Endothelial cell (in vitro differentiated cells): Measurements from ENCODE around the gene LRRC52. TPM values are rescaled to one million over a fixed set of nuclear protein-coding genes. Genes with fewer than 3 reads are reported as not detected.

Experiments used
- DNase-seq: peaks from one replicate; pipeline ENCODE4 v3.0.0; 2021; ENCODE audit warnings: low spot score
- H3K27ac Mint-ChIP-seq: one replicate; pipeline ENCODE4 v1.8.0; 2021; ENCODE audit warnings: mixed read lengths, inconsistent platforms; ENCODE audit not compliant: unreplicated experiment
- H3K27me3 Mint-ChIP-seq: one replicate; pipeline ENCODE4 v1.8.0; 2021; ENCODE audit warnings: mild to moderate bottlenecking, moderate library complexity, mixed read lengths, inconsistent platforms; ENCODE audit not compliant: unreplicated experiment
- H3K36me3 Mint-ChIP-seq: one replicate; pipeline ENCODE4 v1.8.0; 2021; ENCODE audit warnings: mild to moderate bottlenecking, low read depth, mixed read lengths, inconsistent platforms; ENCODE audit not compliant: unreplicated experiment
- H3K4me1 Mint-ChIP-seq: one replicate; pipeline ENCODE4 v1.8.0; 2021; ENCODE audit warnings: mild to moderate bottlenecking, mixed read lengths, inconsistent platforms; ENCODE audit not compliant: unreplicated experiment
- H3K4me3 Mint-ChIP-seq: one replicate; pipeline ENCODE4 v1.8.0; 2021; ENCODE audit warnings: mild to moderate bottlenecking, mixed read lengths, inconsistent platforms; ENCODE audit not compliant: unreplicated experiment
- H3K9me3 Mint-ChIP-seq: one replicate; pipeline ENCODE4 v1.8.0; 2021; ENCODE audit warnings: mixed read lengths, inconsistent platforms; ENCODE audit not compliant: unreplicated experiment
- total RNA-seq: library from RNA; stranded (reverse); fragmentation: NEBNext Ultra II Directional; extraction: Animal tissue kit (Norgen Biotek cat#: 25700); gene quantifications from one replicate; pipeline ENCODE4 v1.2.1, GENCODE V29; 2021; ENCODE audit not compliant: unreplicated experiment
- TF ChIP-seq, protein P1 (sequence below): fragments of 200-600 bp; sonication (generic); IDR thresholded peaks from one replicate; pipeline ENCODE4 v1.5.0; 2021; ENCODE audit warnings: antibody characterized with exemption; ENCODE audit not compliant: unreplicated experiment

LRRC52 gene
- total RNA-seq, 1 donor from 2014 or later = not detected

- H3K9me3 Mint-ChIP-seq = no peaks in the 10 kb centered on the region
- H3K27me3 Mint-ChIP-seq = peaks cover 2% of the 10 kb centered on the region
- H3K36me3 Mint-ChIP-seq = no peaks in the 10 kb centered on the region
- TF ChIP-seq, protein P1, sequence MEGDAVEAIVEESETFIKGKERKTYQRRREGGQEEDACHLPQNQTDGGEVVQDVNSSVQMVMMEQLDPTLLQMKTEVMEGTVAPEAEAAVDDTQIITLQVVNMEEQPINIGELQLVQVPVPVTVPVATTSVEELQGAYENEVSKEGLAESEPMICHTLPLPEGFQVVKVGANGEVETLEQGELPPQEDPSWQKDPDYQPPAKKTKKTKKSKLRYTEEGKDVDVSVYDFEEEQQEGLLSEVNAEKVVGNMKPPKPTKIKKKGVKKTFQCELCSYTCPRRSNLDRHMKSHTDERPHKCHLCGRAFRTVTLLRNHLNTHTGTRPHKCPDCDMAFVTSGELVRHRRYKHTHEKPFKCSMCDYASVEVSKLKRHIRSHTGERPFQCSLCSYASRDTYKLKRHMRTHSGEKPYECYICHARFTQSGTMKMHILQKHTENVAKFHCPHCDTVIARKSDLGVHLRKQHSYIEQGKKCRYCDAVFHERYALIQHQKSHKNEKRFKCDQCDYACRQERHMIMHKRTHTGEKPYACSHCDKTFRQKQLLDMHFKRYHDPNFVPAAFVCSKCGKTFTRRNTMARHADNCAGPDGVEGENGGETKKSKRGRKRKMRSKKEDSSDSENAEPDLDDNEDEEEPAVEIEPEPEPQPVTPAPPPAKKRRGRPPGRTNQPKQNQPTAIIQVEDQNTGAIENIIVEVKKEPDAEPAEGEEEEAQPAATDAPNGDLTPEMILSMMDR = no peak
- H3K4me3 Mint-ChIP-seq = no peak overlapping the region
- H3K27ac Mint-ChIP-seq = no peak overlapping the region
- DNase-seq = no peak
- peaks cover 7% of the 10 kb centered on the region for H3K4me1 Mint-ChIP-seq
Observed at GRCh38 chr1:165527251-165528007, 16.4 kb upstream of the LRRC52 start.

DNA sequence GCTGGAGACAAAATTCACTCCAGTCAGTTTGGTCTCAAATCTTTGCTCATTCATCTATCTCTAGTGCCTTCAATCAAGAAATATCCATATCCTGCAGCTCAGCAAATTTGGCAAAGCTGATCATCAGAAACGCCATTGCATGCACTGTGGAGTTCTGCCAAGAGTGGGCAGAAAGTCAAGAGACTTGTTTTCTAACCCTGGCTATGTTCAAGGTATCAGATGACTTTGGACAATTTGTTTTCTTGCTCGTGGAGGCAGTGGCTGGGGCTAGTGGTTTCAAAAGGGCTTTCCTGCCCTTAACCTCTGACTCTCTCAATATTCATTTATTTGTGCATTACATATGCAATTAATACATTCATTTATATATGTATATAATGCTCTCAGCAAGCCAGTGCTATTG, 12.8 kb upstream of the LRRC52 start:
- H3K36me3 Mint-ChIP-seq = no peaks in the 10 kb centered on the region
- DNase-seq = no peak

DNA sequence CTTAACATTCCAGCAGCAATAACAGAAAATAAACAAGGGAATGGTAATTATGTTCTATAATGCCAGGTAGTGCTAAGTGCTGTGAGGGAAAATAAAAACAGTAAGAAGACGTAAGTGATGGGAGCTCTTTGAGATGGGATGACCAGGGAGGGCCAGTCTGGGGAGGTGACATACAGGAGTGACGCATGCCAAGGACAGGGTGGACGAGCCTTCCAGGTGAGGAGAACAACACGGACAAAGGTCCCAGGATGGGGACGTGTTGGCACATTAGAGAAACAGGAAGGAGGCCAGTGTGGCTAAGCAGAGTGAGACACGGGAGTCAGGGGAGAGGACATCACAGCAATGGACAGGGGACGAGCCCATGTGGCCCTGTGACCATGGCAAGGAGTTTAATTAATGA, 11.7 kb upstream of the LRRC52 start:
- Mint-ChIP-seq H3K27ac (no peak overlapping the region), H3K9me3 (no peaks in the 10 kb centered on the region), H3K27me3 (peaks cover 2% of the 10 kb centered on the region), H3K4me1 (peaks cover 7% of the 10 kb centered on the region), H3K4me3 (no peak overlapping the region), H3K36me3 (no peaks in the 10 kb centered on the region)
- no peak for DNase-seq
- TF ChIP-seq, protein P1 = no peak

More for the DNA sequence above, 12.8 kb upstream of the LRRC52 start:
- peaks cover 7% of the 10 kb centered on the region for H3K4me1 Mint-ChIP-seq
- H3K9me3 Mint-ChIP-seq = no peaks in the 10 kb centered on the region
- TF ChIP-seq, protein P1 = no peak
- H3K27ac Mint-ChIP-seq = no peak overlapping the region
- H3K4me3 Mint-ChIP-seq = no peak overlapping the region
- H3K27me3 Mint-ChIP-seq = peaks cover 2% of the 10 kb centered on the region

DNA sequence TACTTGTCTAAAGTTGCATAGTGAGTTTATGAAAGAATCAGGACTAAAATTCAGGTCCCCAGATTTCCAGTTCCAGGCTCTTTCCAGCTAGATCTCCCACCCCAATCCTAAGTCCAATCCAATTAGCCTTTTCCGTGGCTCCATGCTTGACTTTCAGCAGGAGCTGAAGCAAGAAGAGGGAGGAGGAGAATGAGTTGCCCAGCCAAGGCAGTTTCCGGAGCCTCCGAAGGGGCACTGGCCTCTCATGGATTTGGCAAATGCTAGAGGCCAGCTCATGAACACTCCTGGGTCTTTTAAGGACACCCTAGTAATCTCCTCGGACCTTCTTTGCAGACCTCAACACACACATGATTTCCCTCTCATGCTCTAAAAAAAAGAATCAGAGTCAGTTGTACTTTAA, 10.5 kb upstream of the LRRC52 start:
- Mint-ChIP-seq H3K4me1 (peaks cover 7% of the 10 kb centered on the region), H3K4me3 (no peak overlapping the region), H3K9me3 (no peaks in the 10 kb centered on the region), H3K36me3 (no peaks in the 10 kb centered on the region), H3K27me3 (peaks cover 2% of the 10 kb centered on the region), H3K27ac (no peak overlapping the region)
- TF ChIP-seq, protein P1 = no peak
- no peak for DNase-seq

DNA sequence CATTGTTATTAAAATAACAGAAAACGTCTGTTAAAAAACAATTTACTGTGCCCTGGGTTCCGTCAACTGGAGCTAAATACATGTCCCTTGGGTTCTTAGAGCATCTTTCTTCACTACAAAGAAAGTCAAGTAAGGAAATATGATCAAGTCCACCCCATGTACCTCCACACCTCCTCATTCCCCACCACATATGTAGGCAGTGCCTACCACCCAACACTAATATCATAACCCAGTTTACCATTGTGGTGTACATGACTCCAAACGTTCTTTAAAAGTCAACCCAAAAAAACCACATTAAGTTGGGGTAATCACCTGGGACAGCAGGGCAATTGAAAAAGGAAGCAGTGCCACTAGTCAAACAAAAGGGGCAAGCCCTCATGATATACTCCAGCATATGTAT, 7.8 kb upstream of the LRRC52 start:
- TF ChIP-seq, protein P1 = no peak
- no peak overlapping the region for H3K4me3 Mint-ChIP-seq
- H3K36me3 Mint-ChIP-seq = no peaks in the 10 kb centered on the region
- H3K9me3 Mint-ChIP-seq = no peaks in the 10 kb centered on the region
- no peak overlapping the region for H3K27ac Mint-ChIP-seq
- peaks cover 2% of the 10 kb centered on the region for H3K27me3 Mint-ChIP-seq
- H3K4me1 Mint-ChIP-seq = peaks cover 7% of the 10 kb centered on the region
- no peak for DNase-seq
